ENCODE data around the gene DIS3L2.

GRCh38 chr2:232343821-232344220 lies 382.3 kb downstream of the DIS3L2 start:
- TF ChIP-seq CTCF (IDR thresholded peaks at IDR 0.05) (no peak), POLR2A (IDR thresholded peaks at IDR 0.05) (no peak)

All from uterus (tissue), 2 donors.